Keratinocyte (primary cell): Measurements from ENCODE around the gene CLSTN2. TPM values are rescaled to one million over a fixed set of nuclear protein-coding genes. Genes with fewer than 3 reads are reported as not detected.

Source experiments
- DNase-seq: peaks from one replicate; pipeline ENCODE4 v3.0.0-alpha.2; 2011; ENCODE audit warnings: low read depth, missing footprints, low spot score
- FAIRE-seq: peaks from 2 replicates; lab custom pipeline; 2011; peaks lifted over from hg19 to GRCh38; lab: Jason Lieb, UNC
- H2AFZ ChIP-seq: 2 replicates; pipeline ENCODE4 v1.6.0; 2012; ENCODE audit warnings: low read length, control low read depth, inconsistent platforms; ENCODE audit not compliant: control insufficient read depth
- H3K27ac ChIP-seq: 2 replicates; pipeline ENCODE4 v1.5.1; 2011; ENCODE audit warnings: low read length; ENCODE audit not compliant: control insufficient read depth, insufficient read depth
- H3K27me3 ChIP-seq: 3 replicates; pipeline ENCODE4 v1.6.0; 2011; ENCODE audit warnings: low read length; ENCODE audit not compliant: control insufficient read depth, insufficient read depth; ENCODE audit errors: extremely low read depth
- H3K36me3 ChIP-seq, 2 experiments: 2 replicates in 1 of 2; 3 replicates in 1 of 2; pipeline ENCODE4 v1.5.1; 2011; ENCODE audit warnings: low read length in 2 of 2, mild to moderate bottlenecking in 1 of 2; ENCODE audit not compliant: control insufficient read depth in 2 of 2, insufficient read depth in 2 of 2; ENCODE audit errors: extremely low read depth in 1 of 2
- H3K4me1 ChIP-seq: 3 replicates; pipeline ENCODE4 v1.5.1; 2011; ENCODE audit warnings: low read length; ENCODE audit not compliant: control insufficient read depth, insufficient read depth; ENCODE audit errors: extremely low read depth
- H3K4me2 ChIP-seq: 3 replicates; pipeline ENCODE4 v1.6.0; 2011; ENCODE audit warnings: low read depth, low read length; ENCODE audit not compliant: control insufficient read depth, insufficient read depth; ENCODE audit errors: extremely low read depth
- H3K4me3 ChIP-seq, 3 experiments: fragments of 200-600 bp in 1 of 3; sonication (generic) in 1 of 3; 2 replicates in 2 of 3; 3 replicates in 1 of 3; pipeline ENCODE4 v1.5.1; 2011 to 2016; ENCODE audit warnings: low read length in 3 of 3, mild to moderate bottlenecking in 3 of 3, control low read depth in 2 of 3, inconsistent platforms in 1 of 3, low read depth in 1 of 3, mixed read lengths in 1 of 3, mixed run types in 1 of 3, moderate library complexity in 1 of 3; ENCODE audit not compliant: control insufficient read depth in 2 of 3, insufficient read depth in 2 of 3; ENCODE audit errors: extremely low read depth in 1 of 3
- H3K79me2 ChIP-seq: 2 replicates; pipeline ENCODE4 v1.6.0; 2012; ENCODE audit warnings: low read length; ENCODE audit not compliant: control insufficient read depth, insufficient read depth
- H3K9ac ChIP-seq: 3 replicates; pipeline ENCODE4 v1.6.0; 2011; ENCODE audit warnings: low read length; ENCODE audit not compliant: control insufficient read depth, insufficient read depth; ENCODE audit errors: extremely low read depth
- H3K9me1 ChIP-seq: 3 replicates; pipeline ENCODE4 v1.6.0; 2011; ENCODE audit warnings: low read length; ENCODE audit not compliant: control insufficient read depth, insufficient read depth; ENCODE audit errors: extremely low read depth
- H3K9me3 ChIP-seq: 2 replicates; pipeline ENCODE4 v1.5.1; 2012; ENCODE audit warnings: low read depth, low read length; ENCODE audit not compliant: control insufficient read depth
- H4K20me1 ChIP-seq: 3 replicates; pipeline ENCODE4 v1.6.0; 2011; ENCODE audit warnings: low read length; ENCODE audit not compliant: control insufficient read depth, insufficient read depth; ENCODE audit errors: extremely low read depth
- CTCF ChIP-seq, 3 experiments: IDR thresholded peaks in 1 of 3; conservative IDR thresholded peaks in 1 of 3; optimal IDR thresholded peaks in 1 of 3; 2 replicates in 2 of 3; 3 replicates in 1 of 3; pipeline versions ENCODE3 to v1.5.1; 2011; ENCODE audit warnings: low read length in 3 of 3, mild to moderate bottlenecking in 3 of 3, moderate library complexity in 2 of 3, control low read depth in 1 of 3, inconsistent platforms in 1 of 3; ENCODE audit not compliant: insufficient read depth in 2 of 3; ENCODE audit errors: extremely low read depth in 1 of 3
- EZH2 ChIP-seq: IDR thresholded peaks from one replicate; pipeline ENCODE4 v1.6.1; 2012; ENCODE audit warnings: inconsistent platforms, mild to moderate bottlenecking, low read length, moderate library complexity
- dilution Hi-C: fragments of 300-500 bp; cut with MboI; formaldehyde crosslinking; loops from one replicate; pipeline ENCODE4 v1.7.0; 2020; ENCODE audit warnings: low sequenced_read_pairs; ENCODE audit not compliant: extremely low pct_ligation_motif_present
- polyA plus RNA-seq, 5 experiments: library from polyadenylated mRNA; depleted of rRNA in 3 of 5; stranded (reverse) in 3 of 5; stranded (forward) in 1 of 5; unstranded in 1 of 5; fragments of >200 nt; gene quantifications; 1 replicate in 1 of 5; 2 replicates in 3 of 5; 3 replicates in 1 of 5; pipeline versions ENCODE4 v1.2.1 to v1.2.3, GENCODE V29; 2011 to 2012; ENCODE audit warnings: missing spikeins in 2 of 5, low read depth in 1 of 5, low replicate concordance in 1 of 5

CLSTN2 gene
- polyA plus RNA-seq, 1 donor (not counting 4 experiments of a cell fraction or from before 2014, with no cell fraction given) = 0.09 TPM

GRCh38 chr3:140308535-140308934, 373.6 kb downstream of the CLSTN2 start:
- no peak for FAIRE-seq
- no peak for TF ChIP-seq CTCF (optimal IDR thresholded peaks at IDR 0.05 in 1 of 3, IDR thresholded peaks at IDR 0.05 in 1 of 3, conservative IDR thresholded peaks at IDR 0.05 in 1 of 3; ENCODE audit: extremely low read depth in 1 of 3, insufficient read depth in 2 of 3, low read length in 3 of 3)
- no peak for TF ChIP-seq EZH2

GRCh38 chr3:140311428-140311827, 376.4 kb downstream of the CLSTN2 start:
- no peak overlapping the region for H2AFZ ChIP-seq
- DNase-seq = no peak
- H4K20me1 ChIP-seq = no peaks in the 10 kb centered on the region
- H3K9me1 ChIP-seq = no peaks in the 10 kb centered on the region
- dilution Hi-C loops = no loop called here
- no peak for TF ChIP-seq EZH2
- TF ChIP-seq CTCF (optimal IDR thresholded peaks at IDR 0.05 in 1 of 3, IDR thresholded peaks at IDR 0.05 in 1 of 3, conservative IDR thresholded peaks at IDR 0.05 in 1 of 3; ENCODE audit: extremely low read depth in 1 of 3, insufficient read depth in 2 of 3, low read length in 3 of 3) = no peak
- H3K36me3 ChIP-seq = no peaks in the 10 kb centered on the region
- no peaks in the 10 kb centered on the region for H3K9me3 ChIP-seq
- no peak overlapping the region for H3K4me3 ChIP-seq
- H3K4me1 ChIP-seq = no peaks in the 10 kb centered on the region
- no peak overlapping the region for H3K27ac ChIP-seq
- no peak overlapping the region for H3K9ac ChIP-seq
- no peak for FAIRE-seq
- no peaks in the 10 kb centered on the region for H3K79me2 ChIP-seq
- no peaks in the 10 kb centered on the region for H3K27me3 ChIP-seq
- no peak overlapping the region for H3K4me2 ChIP-seq

More at GRCh38 chr3:140308535-140308934, 373.6 kb downstream of the CLSTN2 start:
- Histone ChIP-seq H3K9me3 (no peaks in the 10 kb centered on the region), H3K79me2 (no peaks in the 10 kb centered on the region), H3K9me1 (no peaks in the 10 kb centered on the region), H3K4me1 (no peaks in the 10 kb centered on the region), H3K4me2 (no peak overlapping the region), H3K27me3 (no peaks in the 10 kb centered on the region), H3K36me3 (no peaks in the 10 kb centered on the region), H3K9ac (no peak overlapping the region), H2AFZ (no peak overlapping the region), H3K27ac (no peak overlapping the region), H3K4me3 (no peak overlapping the region), H4K20me1 (no peaks in the 10 kb centered on the region)
- dilution Hi-C loops = no loop called here
- no peak for DNase-seq
